PC-9 (cell line): ENCODE results near the gene KIAA2012.

Experiments used
- EZH2 ChIP-seq: fragments of 200-600 bp; sonication (generic); IDR thresholded peaks from 2 replicates; pipeline ENCODE4 v1.8.0; 2017; ENCODE audit warnings: antibody characterized with exemption, low read depth
- TF ChIP-seq, protein P1 (sequence below): fragments of 200-600 bp; sonication (generic); conservative IDR thresholded peaks from 2 replicates; pipeline ENCODE4 v1.6.1; 2017; ENCODE audit warnings: mixed run types, antibody characterized with exemption, mild to moderate bottlenecking, moderate library complexity

DNA sequence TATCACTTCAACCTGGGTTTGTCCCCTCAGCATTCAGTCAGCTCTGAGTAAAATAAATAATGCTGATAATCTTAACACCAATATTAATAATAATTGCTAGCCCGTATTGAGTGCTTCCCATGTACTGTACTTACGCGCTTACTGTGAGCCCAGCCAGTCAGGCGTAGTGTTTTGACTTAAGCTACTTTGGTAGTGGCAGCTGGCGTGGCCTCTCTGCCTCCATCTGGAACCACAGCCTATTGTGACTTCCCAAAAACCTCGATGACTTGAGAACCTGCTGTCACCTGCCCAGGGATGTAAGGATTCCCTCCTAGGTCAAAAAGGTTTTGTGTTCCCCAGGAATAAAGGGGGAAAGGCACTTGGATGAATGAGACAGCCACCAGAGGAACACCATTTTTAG is 112.1 kb downstream of the KIAA2012 start:
- TF ChIP-seq, protein P1, sequence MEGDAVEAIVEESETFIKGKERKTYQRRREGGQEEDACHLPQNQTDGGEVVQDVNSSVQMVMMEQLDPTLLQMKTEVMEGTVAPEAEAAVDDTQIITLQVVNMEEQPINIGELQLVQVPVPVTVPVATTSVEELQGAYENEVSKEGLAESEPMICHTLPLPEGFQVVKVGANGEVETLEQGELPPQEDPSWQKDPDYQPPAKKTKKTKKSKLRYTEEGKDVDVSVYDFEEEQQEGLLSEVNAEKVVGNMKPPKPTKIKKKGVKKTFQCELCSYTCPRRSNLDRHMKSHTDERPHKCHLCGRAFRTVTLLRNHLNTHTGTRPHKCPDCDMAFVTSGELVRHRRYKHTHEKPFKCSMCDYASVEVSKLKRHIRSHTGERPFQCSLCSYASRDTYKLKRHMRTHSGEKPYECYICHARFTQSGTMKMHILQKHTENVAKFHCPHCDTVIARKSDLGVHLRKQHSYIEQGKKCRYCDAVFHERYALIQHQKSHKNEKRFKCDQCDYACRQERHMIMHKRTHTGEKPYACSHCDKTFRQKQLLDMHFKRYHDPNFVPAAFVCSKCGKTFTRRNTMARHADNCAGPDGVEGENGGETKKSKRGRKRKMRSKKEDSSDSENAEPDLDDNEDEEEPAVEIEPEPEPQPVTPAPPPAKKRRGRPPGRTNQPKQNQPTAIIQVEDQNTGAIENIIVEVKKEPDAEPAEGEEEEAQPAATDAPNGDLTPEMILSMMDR = no peak
- no peak for TF ChIP-seq EZH2
